SKM-1 (cell line): ENCODE data around the gene TBC1D19.
"Not testable (repeated sequence)": the region's sequence is repeated elsewhere in the genome, so short reads cannot be mapped to it uniquely, and the experiment has no call there.

Experiments
- DNase-seq: peaks from one replicate; lab custom pipeline; 2025; ENCODE audit not compliant: unreplicated experiment; lab: John Stamatoyannopoulos, UW

Gene TBC1D19

DNA sequence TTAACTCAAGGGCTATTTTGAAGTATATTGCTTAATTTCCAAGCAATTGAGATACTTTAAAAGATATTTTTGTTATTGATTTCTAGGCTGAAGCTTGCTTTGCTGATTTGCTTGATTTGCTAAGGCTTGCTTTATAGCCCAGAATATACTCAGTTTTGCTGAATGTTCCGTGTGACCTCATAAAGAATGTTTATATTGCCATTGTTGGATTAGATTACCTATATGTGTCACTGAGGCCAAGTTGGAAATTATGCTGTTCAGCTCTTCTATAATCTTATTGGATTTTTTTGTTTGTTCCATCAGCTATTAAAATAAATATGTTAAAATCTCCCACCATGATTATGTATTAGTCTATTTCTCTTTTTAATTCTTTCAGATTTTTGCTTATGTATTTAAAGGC lies 13.0 kb downstream of the TBC1D19 start:
- DNase-seq: no peak

DNA sequence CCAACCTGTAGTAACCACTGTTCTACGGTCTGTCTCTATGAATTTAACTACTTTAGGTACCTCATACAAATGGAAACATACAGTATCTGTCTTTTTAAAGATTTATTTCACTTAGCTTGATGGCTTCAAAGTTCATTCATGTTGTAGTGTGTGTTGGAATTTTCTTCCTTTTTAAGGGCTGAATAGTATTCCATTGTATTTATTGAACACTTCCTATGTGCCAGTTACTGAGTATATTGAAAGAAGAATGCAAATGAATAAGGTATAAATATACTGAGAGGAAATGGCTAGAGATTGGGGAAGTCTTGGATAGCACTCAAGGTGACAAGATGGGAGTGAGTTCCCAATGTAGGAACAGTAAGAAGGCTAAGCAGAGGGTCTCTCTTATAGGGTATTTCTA lies 17.3 kb downstream of the TBC1D19 start:
- no peak for DNase-seq

DNA sequence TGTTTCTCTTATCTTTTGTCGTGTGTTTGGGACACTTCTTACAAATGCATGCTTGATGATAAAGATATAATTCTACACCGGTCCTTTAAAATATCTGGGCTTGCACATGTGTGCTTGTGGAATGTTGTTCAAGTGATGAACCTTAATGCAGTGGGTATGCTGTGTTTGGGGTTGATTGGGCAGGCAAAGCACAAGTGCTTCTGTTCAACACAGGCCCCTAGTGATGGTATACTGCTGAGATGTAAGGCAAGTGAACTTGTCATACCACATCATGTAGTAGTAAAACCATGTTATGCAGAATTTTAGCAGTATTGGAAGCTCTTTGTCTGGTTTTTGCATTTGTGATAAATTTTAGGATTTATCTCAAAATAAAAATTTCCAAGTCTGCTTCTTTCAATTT lies 23.9 kb downstream of the TBC1D19 start:
- no peak for DNase-seq

DNA sequence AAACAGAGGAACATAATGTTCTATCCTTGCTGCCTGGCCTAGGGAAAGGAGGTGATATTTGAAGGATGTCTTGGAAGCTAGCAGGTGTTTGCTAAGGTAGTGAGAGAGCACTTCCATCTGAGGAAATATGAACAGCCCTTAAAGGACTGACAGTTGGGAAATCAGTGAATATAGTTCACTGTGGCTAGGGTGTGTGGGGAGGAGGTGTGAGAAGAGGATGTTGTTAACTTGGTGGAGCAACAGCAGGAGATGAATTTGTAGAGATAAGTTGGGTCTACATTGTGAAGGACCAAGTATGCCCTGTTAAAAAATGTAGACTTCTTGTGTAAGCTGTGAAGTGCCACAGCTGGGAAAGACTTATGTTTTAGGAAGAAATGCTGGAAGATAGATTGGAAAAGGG lies 25.5 kb downstream of the TBC1D19 start:
- DNase-seq: peak; percentile 44

DNA sequence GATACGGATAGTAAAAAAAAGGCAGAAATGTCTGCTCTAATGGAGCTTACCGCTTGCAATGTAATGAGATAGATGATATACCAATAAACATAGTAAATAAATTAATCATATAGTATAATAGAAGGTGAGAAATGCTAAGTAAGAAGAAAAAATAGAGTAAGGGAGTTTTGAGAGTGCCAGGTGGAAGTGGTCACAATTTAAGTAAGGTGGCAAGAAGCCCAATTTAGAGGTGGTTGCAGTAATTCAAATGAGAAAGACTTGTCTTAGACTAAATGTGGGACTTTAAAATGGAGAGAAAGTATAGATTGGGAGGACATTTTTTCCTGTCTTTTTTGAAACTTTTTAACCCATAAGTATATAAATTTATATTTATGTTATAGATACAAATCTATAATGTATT lies 26.0 kb downstream of the TBC1D19 start:
- no peak for DNase-seq

DNA sequence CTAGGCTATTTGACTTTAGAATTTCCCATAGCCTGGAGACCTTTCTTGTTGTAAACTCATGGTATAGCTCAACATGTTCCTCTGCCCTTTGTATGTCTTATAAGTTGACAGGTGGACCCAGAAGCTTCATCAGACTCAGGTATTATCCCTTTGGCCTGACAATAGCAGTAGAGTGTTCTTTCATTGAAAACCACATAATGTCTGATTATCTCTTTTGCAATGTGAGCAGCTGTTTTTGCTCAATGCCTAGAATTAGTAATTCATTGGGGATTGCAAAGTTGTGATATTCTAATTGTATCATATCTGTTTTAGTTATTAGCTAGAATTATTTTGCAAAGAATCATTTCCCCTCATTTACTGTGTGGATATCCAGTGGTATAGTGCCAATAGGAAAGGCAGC lies 27.5 kb downstream of the TBC1D19 start:
- no peak for DNase-seq

DNA sequence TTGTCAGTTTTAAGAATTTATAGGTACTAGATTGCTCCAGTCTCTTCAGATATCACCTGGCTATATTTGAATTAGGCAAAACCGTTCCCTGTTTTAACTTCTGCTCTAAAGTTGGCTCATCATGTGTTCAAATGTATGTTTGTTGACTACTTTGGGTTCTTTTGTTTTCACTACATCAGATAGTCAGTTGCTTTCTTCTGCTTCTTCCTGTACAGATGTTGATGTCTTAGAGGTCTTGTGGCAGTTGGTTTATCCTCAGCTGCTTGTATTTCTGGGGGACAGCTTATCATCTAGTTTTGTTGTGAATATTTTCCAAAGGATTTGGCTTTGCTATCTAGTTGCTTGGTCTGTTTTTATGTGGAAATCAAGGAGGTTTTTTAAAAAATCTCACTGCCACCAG lies 28.0 kb downstream of the TBC1D19 start:
- no peak for DNase-seq

DNA sequence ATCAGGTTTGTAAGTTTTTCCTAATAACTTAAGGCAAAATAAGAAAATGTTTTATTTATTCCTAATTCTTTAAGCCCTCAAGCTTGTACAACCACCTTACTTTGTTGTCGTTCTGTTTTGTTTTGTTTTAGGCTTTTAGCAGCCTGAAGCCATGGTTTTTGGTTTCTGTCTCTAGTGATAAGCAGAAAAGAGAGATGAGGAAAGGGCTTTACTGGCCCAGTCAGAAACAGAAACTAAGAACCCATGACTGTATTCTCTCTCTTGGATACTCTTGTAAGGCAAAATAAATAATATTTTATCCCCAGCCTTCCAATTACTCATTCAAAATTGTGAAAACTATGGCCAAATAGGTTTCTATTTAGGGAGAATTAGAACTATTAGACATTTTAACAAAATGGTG lies 29.4 kb downstream of the TBC1D19 start:
- DNase-seq: no peak

DNA sequence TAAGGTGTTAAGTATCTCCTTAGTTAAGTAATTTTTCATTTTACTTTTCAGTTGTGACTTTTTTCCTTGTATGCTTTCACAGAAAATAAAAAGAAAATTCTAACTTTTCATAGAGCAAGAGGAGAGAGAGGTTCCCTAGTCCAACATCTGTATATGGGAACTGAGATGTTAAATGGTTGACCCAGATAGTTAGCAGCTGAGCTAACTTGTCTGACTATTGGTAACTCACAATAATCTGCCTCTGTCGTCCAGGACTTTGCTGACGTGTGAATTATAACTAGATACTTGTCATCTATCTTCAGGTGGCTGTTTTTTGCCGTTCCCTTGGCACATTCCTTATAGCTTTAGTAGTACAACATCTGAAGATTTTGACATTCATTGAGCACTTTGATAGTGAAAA lies 29.9 kb downstream of the TBC1D19 start:
- DNase-seq: no peak

DNA sequence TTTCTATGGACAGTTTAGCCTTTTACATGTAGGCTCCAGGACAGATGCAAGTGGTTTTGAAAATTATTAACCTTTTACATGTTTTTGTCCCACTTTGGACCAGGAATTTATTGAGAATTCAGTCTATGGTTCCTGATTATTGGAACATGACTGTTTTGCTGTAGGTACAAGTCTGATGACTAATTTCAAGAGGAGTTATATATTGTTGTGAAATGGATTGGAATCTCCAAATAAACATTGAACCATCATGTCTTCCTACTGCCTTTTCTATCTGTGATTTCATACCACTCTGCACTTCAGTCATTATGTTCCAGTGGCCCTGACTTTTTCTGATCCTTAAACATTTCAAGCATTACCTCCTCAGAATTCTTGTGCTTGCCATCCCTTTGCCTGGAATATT lies 35.9 kb downstream of the TBC1D19 start:
- no peak for DNase-seq

DNA sequence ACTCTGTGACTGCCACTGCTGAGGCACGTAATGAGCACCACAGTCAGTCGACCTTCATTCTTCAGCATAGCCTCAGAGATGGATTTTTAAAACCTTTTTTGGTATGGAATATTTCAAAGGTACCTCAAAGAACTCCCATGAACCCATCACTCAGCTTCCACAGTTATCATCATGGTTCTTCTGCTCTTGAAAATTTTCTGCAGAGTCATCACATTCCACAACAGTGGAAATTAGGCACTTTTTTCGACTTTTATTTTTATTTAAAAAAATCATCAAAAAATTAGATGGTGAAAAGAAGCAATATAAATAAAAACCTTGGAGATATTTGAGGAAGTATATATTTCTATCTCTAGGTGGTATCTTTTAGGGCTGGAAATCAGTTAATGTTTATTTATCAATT lies 37.5 kb downstream of the TBC1D19 start:
- DNase-seq: no peak

DNA sequence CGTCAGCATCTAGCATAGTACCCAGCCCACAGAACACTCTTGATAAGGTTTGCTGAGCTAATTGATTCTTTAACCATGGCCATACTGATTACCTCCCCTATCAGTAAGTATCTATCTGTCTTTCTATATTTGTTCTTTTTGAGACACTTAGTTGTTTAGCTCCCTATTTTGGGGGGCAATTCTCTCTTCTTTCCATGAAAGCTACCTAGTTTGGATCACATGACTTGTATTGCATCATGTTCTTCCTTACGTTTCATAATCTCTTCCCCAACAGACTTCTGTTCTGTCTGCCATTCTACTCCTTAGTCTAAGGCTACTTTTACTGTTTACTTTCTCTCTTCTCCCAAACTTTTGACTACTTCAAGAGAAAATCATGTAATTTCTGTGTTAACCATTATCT lies 39.0 kb downstream of the TBC1D19 start:
- DNase-seq: no peak

DNA sequence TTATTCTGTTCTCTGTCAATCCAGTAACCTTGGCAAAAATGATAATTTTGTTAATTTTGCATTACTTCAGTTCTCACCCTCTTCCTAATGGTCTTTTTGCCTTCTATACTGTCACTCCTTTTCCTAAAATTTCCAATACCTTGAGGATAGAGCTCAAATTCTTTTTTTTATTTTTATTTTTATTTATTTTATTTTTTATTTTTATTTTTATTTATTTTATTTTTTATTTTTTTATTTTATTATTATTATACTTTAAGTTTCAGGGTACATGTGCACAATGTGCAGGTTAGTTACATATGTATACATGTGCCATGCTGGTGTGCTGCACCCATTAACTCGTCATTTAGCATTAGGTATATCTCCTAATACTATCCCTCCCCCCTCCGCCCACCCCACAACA lies 42.8 kb downstream of the TBC1D19 start:
- DNase-seq: not testable (repeated sequence)

DNA sequence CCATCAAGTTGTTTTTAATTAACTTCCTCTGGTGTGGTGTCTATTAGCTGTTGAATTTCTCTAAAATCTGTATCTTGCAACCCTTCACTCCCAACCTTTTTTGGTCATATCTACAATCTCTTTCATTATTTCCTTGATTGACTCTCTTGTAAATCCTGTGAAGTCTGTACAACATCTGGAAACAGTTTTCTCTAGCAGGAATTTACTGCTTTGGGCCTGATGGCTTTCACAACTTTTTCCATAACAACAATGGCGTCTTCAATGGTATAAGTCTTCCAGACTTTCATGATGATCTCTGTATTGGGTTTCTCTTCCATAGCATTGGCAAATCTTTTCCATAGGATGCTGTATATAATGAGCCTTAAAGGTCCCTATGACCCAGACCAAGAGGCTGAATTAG lies 49.0 kb downstream of the TBC1D19 start:
- DNase-seq: no peak

DNA sequence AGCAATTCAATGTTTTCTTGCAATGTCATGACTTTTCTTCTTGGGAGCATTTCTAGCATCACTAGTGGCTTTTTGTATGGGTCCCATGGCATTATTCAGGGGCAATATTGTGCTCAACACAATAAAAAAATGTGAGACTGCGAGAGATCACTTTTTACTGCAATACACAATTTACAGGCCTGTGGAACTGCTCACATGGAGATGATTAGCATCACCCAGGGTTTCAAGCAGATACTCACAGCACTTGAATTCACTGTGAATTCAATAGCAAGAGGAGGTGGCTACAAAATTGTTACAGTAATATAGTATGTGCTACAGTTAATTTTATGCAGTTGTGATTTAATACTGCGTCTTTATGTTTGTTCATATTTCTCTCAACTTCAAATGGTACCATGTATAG lies 50.4 kb downstream of the TBC1D19 start:
- no peak for DNase-seq

DNA sequence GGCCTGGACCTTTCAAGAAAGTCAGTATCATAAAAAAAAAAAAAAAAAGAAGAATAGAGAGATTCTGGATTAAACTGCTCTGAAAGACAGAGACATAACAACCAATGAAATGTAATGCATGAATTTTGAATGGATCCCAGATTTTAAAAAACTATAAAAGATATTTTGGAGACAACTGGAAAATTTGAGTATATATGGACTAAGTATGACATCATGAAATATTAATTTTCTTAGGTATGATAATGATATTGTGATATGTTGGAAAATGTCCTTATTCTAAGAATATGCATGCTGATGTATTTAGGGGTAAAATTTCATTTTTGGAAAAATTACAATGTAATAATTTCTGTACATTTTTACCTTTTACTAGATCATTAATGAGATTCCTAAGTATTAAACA lies 52.6 kb downstream of the TBC1D19 start:
- DNase-seq: no peak

DNA sequence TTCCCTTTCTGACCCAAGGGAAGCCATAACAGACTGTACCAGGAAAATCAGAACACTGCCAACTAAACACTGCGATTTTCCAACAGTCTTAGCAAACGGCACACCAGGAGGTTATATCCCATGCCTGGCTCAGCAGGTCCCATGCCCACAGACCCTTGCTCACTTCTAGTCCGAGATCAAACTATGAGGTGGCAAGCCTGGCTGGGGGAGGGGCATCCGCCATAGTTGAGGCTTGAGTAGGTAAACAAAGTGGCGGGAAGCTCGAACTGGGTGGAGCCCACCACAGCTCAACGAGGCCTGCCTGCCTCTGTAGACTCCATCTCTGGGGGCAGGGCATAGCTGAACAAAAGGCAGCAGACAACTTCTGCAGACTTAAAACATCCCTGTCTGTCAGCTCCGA lies 56.8 kb downstream of the TBC1D19 start:
- not testable (repeated sequence) for DNase-seq

DNA sequence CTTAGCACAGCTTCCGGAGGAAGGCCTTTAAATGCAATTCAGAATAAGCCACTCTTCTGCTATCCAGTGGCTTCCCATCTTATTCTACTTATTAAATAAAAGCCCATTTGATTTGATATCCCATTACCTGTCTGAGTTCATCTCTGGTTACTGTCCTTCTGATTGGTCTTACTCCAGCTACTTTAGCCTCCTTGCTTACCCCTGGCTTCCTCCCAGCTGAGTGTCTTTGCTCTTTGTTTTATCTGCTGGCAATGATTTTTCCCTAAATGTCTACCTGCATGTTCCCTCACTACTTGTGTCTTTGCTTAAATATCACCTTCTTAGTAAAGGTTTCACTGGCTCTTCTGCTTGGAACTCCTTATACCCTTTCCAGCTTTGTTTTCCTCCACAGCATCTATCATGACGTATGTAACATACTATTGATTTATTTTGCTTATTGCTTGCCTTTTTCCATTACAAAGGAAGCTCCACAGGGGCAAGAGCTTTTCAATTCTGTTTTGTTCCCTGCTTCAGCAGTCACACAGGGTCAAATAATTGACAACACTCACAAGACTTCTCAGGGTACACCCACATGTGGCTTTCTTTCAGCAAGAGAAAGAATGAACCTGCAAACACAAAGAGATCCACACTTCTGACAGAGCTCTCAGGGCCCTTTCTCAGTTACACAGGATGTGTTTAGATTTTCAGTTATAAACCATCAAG lies 63.8 kb downstream of the TBC1D19 start:
- no peak for DNase-seq

DNA sequence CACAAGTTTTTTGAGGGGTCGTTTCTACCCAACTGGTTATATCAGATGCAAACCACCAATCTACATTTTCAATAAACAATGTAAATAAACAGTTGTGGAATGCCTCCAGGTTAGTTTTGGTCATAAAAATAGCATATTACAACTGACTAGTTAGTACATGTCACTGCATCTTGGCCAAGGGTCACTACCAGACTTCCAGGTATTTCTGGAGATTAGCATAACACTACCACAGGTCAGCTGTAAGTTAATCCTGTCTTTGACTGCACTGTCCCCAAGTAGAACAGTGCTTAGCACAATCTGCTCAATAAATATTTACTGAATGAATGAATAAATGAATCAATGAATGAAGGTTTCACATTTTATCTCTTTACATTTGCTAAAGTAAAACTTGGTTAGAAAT lies 64.4 kb downstream of the TBC1D19 start:
- DNase-seq: no peak

DNA sequence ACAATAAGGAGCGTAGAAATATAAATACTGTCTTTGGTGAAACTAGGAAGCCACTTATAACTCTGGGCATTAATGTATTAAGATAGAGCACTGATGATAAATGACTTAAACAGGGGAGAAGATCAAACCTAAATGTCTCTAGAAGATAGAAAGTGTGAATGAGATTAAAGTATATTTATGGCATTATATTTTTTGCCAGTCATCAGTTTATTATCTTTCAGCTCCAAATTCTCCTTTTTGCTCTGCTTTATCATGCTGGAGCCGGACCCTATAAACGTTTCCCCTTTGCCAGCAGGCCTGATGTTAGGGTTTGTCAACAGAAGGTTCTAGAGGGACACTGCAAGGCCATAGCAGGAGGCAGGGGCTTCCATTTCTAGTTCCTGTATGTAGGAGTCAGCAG lies 76.4 kb downstream of the TBC1D19 start:
- DNase-seq: no peak

DNA sequence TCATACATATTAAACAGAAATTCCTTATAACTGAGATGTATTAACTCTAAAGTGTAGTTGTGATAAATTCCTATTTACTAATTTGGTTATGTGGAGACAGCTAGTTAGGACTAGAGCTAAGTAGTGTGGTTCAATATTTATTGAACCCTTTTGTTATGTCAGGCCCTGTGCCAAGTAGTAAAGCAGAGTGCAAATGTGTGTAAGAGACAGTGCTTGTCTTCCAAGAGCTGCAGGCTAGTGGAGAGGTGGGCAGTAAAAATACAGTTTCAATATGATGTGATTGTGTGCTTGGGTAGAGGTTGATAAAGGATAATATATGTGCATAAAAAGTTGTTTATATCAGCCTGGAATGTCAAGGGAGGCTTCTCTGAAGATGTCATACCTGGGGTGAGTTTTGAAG lies 80.0 kb downstream of the TBC1D19 start:
- no peak for DNase-seq

DNA sequence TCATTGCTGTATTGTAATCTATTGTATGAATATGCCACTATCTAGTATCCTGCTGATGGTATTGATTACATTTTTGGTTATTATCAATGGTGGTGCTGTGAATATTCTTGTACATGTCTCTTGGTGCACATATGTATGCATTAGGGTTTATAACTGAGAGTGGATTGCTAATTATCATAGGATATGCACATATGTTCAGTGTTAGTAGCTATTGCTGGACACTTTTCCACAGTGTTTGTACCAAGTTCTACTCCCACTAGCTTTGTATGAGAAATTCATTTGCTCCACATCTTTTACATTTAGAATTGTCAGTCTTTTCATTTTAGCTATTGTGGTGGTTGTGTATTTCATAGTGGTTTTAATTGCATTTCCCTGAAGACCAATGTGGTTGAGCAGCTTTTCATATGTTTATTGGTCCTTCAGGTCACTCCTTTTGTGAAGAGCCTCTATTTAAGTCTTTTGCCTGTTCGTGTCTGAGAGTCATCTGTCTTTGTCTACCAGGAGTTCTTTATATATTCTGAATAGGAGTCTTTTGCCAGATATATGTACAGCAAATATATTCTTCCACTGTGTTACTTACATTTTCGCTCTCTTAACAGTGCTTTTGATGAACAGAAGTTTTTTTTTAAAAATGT lies 87.1 kb downstream of the TBC1D19 start:
- DNase-seq: no peak

DNA sequence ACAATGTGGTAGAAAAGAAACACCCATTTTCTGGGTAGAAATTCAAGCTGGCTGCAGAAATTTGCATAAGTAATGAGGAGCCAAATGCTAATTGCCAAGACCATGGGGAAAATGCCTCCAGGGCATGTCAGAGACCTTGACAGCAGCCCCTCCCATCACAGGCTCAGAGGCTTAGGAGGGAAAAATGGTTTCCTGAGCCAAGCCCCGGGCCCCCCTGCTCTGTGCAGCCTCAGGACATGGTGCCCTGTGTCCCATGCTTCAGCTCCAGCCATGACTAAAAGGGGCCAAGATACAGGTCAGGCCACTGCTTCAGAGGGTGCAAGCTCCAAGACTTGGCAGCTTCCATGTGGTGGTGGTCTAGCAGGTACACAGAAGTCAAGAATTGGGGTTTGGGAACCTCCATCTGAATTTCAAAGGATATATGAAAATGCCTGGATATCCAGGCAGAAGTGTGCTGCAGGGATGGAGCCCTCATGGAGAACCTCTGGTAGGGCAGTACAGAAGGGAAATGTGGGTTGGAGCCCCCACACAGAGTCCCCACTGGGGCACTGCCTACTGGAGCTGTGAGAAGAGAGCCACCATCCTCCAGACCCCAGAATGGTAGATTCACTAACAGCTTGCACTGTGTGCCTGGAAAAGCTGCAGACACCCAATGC lies 95.3 kb downstream of the TBC1D19 start:
- not testable (repeated sequence) for DNase-seq
